MCF 10A (cell line): Measurements from ENCODE around the gene DENND4B. TPM values are rescaled to one million over a fixed set of nuclear protein-coding genes. Genes with fewer than 3 reads are reported as not detected.

Source experiments
- BruUV-seq: library from RNA; stranded (reverse); fragments of 400-500 nt; replicated peaks from 2 replicates; lab custom pipeline; 2021; lab: Mats Ljungman, UMichigan
- CTCF ChIA-PET: fragments of 300-600 bp; sonication (Branson Sonifier 250); formaldehyde crosslinking; extraction: SDS; loops from one replicate; lab custom pipeline; 2021; ENCODE audit warnings: antibody characterized with exemption, inconsistent platforms; lab: Yijun Ruan, JAX
- POLR2A ChIA-PET: fragments of 300-600, 350-650 bp; sonication (Branson Sonifier 250); formaldehyde crosslinking; extraction: SDS; loops from one replicate; lab custom pipeline; 2020; ENCODE audit warnings: antibody characterized with exemption, inconsistent platforms; lab: Yijun Ruan, JAX
- DNase-seq: peaks from one replicate; pipeline ENCODE4 v3.0.0-alpha.2; 2018; ENCODE audit not compliant: unreplicated experiment
- H3K27ac Mint-ChIP-seq: one replicate; pipeline ENCODE4 v1.8.0; 2022; ENCODE audit warnings: mild to moderate bottlenecking, low read depth, mixed read lengths; ENCODE audit not compliant: unreplicated experiment
- H3K27me3 Mint-ChIP-seq: one replicate; pipeline ENCODE4 v1.8.0; 2022; ENCODE audit warnings: mixed read lengths; ENCODE audit not compliant: insufficient read depth, unreplicated experiment
- H3K36me3 Mint-ChIP-seq: one replicate; pipeline ENCODE4 v1.8.0; 2022; ENCODE audit warnings: mild to moderate bottlenecking, moderate library complexity, mixed read lengths; ENCODE audit not compliant: insufficient read depth, unreplicated experiment
- H3K4me1 Mint-ChIP-seq: one replicate; pipeline ENCODE4 v1.8.0; 2022; ENCODE audit warnings: mixed read lengths; ENCODE audit not compliant: insufficient read depth, unreplicated experiment
- H3K4me3 Mint-ChIP-seq: one replicate; pipeline ENCODE4 v1.8.0; 2022; ENCODE audit warnings: mild to moderate bottlenecking, moderate library complexity, mixed read lengths; ENCODE audit not compliant: unreplicated experiment
- H3K9me3 Mint-ChIP-seq: one replicate; pipeline ENCODE4 v1.8.0; 2022; ENCODE audit warnings: mixed read lengths; ENCODE audit not compliant: unreplicated experiment
- intact Hi-C: fragments of 100-400 bp; cut with micrococcal nuclease; formaldehyde crosslinking; loops from 2 replicates; pipeline ENCODE4 v1.14.1; 2022
- total RNA-seq: library from RNA; stranded (reverse); gene quantifications from 2 replicates; pipeline ENCODE4 v1.2.3, GENCODE V29; 2022
- TF ChIP-seq, protein P1 (sequence below): fragments of 200-600 bp; IDR thresholded peaks from one replicate; pipeline ENCODE4 v1.8.0; 2022; ENCODE audit warnings: antibody characterized with exemption, mild to moderate bottlenecking; ENCODE audit not compliant: unreplicated experiment

The DENND4B gene
- total RNA-seq, 1 experiment from 2014 or later, result 59.6 TPM

DNA sequence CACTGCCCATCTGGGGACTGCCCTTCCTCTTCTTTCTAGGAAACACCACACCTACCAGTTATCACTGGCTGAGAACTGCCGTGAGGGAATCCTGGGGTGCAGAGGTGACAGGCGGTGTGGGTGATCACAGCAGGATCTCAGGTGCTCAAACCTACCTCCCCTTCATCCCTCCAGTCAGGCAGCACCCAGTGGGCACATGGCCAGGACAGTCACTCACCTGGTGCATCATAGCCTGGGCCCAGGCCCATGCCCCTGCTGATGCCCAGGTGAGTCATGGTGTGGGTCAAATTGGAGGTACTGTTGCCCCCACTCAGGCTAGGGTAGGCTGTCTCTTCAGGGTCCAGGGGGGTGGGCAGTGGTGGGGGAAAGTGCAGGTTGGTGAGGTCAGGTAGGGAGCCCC lies 5.3 kb upstream of the DENND4B start:
- no TSS peak for BruUV-seq
- TF ChIP-seq, protein P1, sequence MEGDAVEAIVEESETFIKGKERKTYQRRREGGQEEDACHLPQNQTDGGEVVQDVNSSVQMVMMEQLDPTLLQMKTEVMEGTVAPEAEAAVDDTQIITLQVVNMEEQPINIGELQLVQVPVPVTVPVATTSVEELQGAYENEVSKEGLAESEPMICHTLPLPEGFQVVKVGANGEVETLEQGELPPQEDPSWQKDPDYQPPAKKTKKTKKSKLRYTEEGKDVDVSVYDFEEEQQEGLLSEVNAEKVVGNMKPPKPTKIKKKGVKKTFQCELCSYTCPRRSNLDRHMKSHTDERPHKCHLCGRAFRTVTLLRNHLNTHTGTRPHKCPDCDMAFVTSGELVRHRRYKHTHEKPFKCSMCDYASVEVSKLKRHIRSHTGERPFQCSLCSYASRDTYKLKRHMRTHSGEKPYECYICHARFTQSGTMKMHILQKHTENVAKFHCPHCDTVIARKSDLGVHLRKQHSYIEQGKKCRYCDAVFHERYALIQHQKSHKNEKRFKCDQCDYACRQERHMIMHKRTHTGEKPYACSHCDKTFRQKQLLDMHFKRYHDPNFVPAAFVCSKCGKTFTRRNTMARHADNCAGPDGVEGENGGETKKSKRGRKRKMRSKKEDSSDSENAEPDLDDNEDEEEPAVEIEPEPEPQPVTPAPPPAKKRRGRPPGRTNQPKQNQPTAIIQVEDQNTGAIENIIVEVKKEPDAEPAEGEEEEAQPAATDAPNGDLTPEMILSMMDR, result no peak
- POLR2A ChIA-PET, result interaction anchor here (16.7 kb wide), 1 partner anchor 10 kb away, joined by 430 read pairs; the partner anchor contains the start of genes CREB3L4, CRTC2 and SLC39A1
- H3K27ac Mint-ChIP-seq, result no peak overlapping the region
- CTCF ChIA-PET, result no interaction called here
- H3K9me3 Mint-ChIP-seq, result no peaks in the 10 kb centered on the region
- peaks cover 52% of the 10 kb centered on the region for H3K36me3 Mint-ChIP-seq
- H3K4me1 Mint-ChIP-seq, result peaks cover 19% of the 10 kb centered on the region
- DNase-seq, result peak; percentile 47
- no peaks in the 10 kb centered on the region for H3K27me3 Mint-ChIP-seq
- intact Hi-C loops, result no loop called here
- no peak overlapping the region for H3K4me3 Mint-ChIP-seq

GRCh38 chr1:153951183-153951582 lies 4.7 kb upstream of the DENND4B start:
- POLR2A ChIA-PET, result interaction anchor here (16.7 kb wide), 1 partner anchor 11 kb away, joined by 430 read pairs; the partner anchor contains the start of genes CREB3L4, CRTC2 and SLC39A1
- H3K9me3 Mint-ChIP-seq, result no peaks in the 10 kb centered on the region

GRCh38 chr1:153945795-153946621 lies 510 bp downstream of the DENND4B start:
- TF ChIP-seq, protein P1, result no peak
- Mint-ChIP-seq H3K4me3 (peak overlapping the region; percentile 90), H3K9me3 (no peaks in the 10 kb centered on the region), H3K27me3 (no peaks in the 10 kb centered on the region), H3K27ac (peak overlapping the region; percentile 88), H3K36me3 (peaks cover 45% of the 10 kb centered on the region), H3K4me1 (peaks cover 21% of the 10 kb centered on the region)
- peak; percentile 71 for DNase-seq
- ChIA-PET CTCF (interaction anchor here (0.5 to 5.6 kb wide), 34 partner anchors 12 to 593 kb away, joined by 3 to 60 read pairs (median 5); partner anchors contain the start of genes CREB3L4, CRTC2, GATAD2B and JTB), POLR2A (interaction anchor here (0.6 to 16.7 kb wide), 24 partner anchors 11 to 275 kb away, joined by 3 to 430 read pairs (median 5); partner anchors contain the start of genes CREB3L4, CRTC2, GATAD2B and INTS3)
- intact Hi-C loops, result loop anchor here (1.0 to 5.0 kb wide), 4 partner anchors 23 to 149 kb away; partner anchors contain the start of gene RAB13
- BruUV-seq, result no TSS peak

More at GRCh38 chr1:153951183-153951582, 4.7 kb upstream of the DENND4B start:
- intact Hi-C loops, result no loop called here
- TF ChIP-seq, protein P1, result no peak
- no peak overlapping the region for H3K27ac Mint-ChIP-seq
- CTCF ChIA-PET, result interaction anchor here (1.1 kb wide), 1 partner anchor 17 kb away, joined by 3 read pairs; the partner anchor contains the start of gene CREB3L4
- no TSS peak for BruUV-seq
- peaks cover 16% of the 10 kb centered on the region for H3K4me1 Mint-ChIP-seq
- no peaks in the 10 kb centered on the region for H3K27me3 Mint-ChIP-seq
- peaks cover 52% of the 10 kb centered on the region for H3K36me3 Mint-ChIP-seq
- H3K4me3 Mint-ChIP-seq, result no peak overlapping the region
- DNase-seq, result no peak
